Endothelial cell (in vitro differentiated cells): ENCODE results near the gene PLD4. TPM values are rescaled to one million over a fixed set of nuclear protein-coding genes. Genes with fewer than 3 reads are reported as not detected.

Experiments
- DNase-seq: peaks from one replicate; pipeline ENCODE4 v3.0.0; 2021; ENCODE audit warnings: low spot score
- H3K27ac Mint-ChIP-seq: one replicate; pipeline ENCODE4 v1.8.0; 2021; ENCODE audit warnings: mixed read lengths, inconsistent platforms; ENCODE audit not compliant: unreplicated experiment
- H3K27me3 Mint-ChIP-seq: one replicate; pipeline ENCODE4 v1.8.0; 2021; ENCODE audit warnings: mild to moderate bottlenecking, moderate library complexity, mixed read lengths, inconsistent platforms; ENCODE audit not compliant: unreplicated experiment
- H3K36me3 Mint-ChIP-seq: one replicate; pipeline ENCODE4 v1.8.0; 2021; ENCODE audit warnings: mild to moderate bottlenecking, low read depth, mixed read lengths, inconsistent platforms; ENCODE audit not compliant: unreplicated experiment
- H3K4me1 Mint-ChIP-seq: one replicate; pipeline ENCODE4 v1.8.0; 2021; ENCODE audit warnings: mild to moderate bottlenecking, mixed read lengths, inconsistent platforms; ENCODE audit not compliant: unreplicated experiment
- H3K4me3 Mint-ChIP-seq: one replicate; pipeline ENCODE4 v1.8.0; 2021; ENCODE audit warnings: mild to moderate bottlenecking, mixed read lengths, inconsistent platforms; ENCODE audit not compliant: unreplicated experiment
- H3K9me3 Mint-ChIP-seq: one replicate; pipeline ENCODE4 v1.8.0; 2021; ENCODE audit warnings: mixed read lengths, inconsistent platforms; ENCODE audit not compliant: unreplicated experiment
- total RNA-seq: library from RNA; stranded (reverse); fragmentation: NEBNext Ultra II Directional; extraction: Animal tissue kit (Norgen Biotek cat#: 25700); gene quantifications from one replicate; pipeline ENCODE4 v1.2.1, GENCODE V29; 2021; ENCODE audit not compliant: unreplicated experiment
- TF ChIP-seq, protein P1 (sequence below): fragments of 200-600 bp; sonication (generic); IDR thresholded peaks from one replicate; pipeline ENCODE4 v1.5.0; 2021; ENCODE audit warnings: antibody characterized with exemption; ENCODE audit not compliant: unreplicated experiment

Gene PLD4
- total RNA-seq, 1 donor from 2014 or later, result 1.3 TPM

DNA sequence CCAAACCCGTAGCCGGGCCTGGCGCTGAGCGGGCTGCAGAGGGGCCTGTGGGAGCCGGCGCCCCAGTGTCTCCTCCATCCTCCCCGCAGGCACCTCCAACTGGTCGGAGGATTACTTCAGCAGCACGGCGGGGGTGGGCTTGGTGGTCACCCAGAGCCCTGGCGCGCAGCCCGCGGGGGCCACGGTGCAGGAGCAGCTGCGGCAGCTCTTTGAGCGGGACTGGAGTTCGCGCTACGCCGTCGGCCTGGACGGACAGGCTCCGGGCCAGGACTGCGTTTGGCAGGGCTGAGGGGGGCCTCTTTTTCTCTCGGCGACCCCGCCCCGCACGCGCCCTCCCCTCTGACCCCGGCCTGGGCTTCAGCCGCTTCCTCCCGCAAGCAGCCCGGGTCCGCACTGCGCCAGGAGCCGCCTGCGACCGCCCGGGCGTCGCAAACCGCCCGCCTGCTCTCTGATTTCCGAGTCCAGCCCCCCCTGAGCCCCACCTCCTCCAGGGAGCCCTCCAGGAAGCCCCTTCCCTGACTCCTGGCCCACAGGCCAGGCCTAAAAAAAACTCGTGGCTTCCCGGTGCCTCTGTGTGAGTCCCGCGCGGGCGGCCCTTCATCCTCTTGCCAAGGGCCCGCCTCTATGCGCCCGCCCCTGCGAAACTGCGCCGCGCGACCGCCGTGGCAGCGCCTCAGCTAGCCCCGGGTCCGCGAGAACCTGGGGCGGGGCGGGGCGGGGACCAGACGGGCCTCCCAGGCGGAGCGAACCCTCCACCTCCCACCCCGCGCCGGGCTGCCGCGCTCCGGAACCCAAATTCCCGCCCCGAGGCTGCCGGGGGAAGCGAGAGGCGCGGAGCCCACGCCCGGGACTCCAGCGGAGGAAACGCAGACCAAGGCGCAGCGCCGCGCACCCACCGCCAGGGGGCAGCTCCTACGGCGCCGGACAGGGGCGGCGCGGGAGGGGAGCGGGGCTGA is 8.3 kb downstream of the PLD4 start:
- TF ChIP-seq, protein P1, sequence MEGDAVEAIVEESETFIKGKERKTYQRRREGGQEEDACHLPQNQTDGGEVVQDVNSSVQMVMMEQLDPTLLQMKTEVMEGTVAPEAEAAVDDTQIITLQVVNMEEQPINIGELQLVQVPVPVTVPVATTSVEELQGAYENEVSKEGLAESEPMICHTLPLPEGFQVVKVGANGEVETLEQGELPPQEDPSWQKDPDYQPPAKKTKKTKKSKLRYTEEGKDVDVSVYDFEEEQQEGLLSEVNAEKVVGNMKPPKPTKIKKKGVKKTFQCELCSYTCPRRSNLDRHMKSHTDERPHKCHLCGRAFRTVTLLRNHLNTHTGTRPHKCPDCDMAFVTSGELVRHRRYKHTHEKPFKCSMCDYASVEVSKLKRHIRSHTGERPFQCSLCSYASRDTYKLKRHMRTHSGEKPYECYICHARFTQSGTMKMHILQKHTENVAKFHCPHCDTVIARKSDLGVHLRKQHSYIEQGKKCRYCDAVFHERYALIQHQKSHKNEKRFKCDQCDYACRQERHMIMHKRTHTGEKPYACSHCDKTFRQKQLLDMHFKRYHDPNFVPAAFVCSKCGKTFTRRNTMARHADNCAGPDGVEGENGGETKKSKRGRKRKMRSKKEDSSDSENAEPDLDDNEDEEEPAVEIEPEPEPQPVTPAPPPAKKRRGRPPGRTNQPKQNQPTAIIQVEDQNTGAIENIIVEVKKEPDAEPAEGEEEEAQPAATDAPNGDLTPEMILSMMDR, result peak; percentile 79
- Mint-ChIP-seq H3K9me3 (no peaks in the 10 kb centered on the region), H3K27me3 (peaks cover 18% of the 10 kb centered on the region), H3K4me3 (no peak overlapping the region), H3K27ac (no peak overlapping the region), H3K4me1 (peaks cover 10% of the 10 kb centered on the region), H3K36me3 (peaks cover 4% of the 10 kb centered on the region)
- DNase-seq, result peak; percentile 91

DNA sequence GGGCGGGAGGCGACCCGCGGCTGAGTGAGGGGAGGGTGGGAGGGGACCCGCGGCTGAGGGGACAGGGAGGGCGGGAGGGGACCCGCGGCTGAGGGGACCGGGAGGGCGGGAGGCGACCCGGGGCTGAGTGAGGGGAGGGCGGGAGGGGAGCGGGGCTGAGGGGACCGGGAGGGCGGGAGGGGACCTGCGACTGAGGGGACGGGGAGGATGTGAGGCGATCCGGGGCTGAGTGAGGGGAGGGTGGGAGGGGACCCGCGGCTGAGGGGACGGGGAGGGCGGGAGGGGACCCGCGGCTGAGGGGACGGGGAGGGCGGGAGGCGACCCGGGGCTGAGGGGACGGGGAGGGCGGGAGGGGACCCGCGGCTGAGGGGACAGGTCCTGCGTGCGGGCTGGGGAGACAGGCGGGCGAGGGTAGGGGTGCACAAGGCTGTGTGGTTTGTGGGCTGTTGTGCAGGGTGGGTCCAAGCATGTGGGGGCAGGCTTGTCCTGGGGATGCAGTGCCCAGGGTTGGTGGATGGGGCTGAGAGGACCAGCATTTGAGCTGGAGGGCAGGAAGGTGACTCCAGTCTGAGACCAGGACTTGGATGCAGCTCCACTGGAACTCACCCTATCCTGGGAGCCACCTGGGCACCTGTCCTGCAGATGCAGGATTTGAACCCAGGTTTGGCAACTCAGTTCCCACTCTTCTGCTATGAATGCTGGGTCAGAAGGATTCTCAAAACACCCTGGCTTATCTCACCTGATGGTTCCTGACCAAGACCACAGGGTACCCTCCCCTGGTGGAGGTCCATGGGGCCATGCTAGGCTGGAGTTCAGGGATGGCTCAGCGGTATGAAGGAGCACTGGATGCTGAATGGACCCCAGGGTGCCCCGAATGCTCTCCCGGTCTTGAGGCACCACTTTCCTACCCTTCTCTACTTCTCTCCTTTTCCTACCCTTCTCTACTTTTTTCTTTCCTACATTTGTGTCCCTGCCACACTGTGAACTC is 9.4 kb downstream of the PLD4 start:
- Mint-ChIP-seq H3K27me3 (peaks cover 18% of the 10 kb centered on the region), H3K4me1 (peaks cover 10% of the 10 kb centered on the region), H3K36me3 (peaks cover 9% of the 10 kb centered on the region), H3K4me3 (peak overlapping the region; percentile 73), H3K27ac (no peak overlapping the region), H3K9me3 (no peaks in the 10 kb centered on the region)
- TF ChIP-seq, protein P1, result no peak
- DNase-seq, result no peak

DNA sequence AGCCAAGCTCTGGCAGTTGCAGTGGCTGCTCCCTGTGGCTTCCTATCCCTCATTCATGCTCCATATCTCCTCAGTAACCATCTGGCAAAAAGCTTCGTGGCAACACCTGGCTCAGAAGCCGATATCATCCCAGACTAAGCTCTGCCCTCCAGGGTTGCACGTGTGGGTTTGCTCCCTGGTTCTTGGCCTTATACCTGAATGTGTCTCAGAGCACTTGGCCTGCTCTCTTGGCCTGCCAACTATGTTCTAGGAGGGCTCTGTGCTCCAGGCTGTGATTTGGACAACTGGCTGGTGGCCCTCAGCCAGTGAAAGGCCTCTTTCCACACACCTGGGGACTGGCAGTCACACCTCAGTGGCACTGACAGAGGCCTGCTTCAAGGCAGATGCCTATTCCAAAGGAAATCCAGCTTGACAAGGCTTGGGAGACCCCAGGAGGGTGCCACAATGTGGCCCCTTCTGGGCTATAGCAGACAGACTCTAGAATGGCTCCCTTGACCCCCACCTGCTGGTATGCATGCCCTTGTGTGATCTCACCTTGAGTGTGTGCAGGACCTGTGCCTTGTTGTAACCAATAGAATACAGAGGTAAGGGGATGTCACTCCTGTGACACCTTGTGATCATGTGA is 10.5 kb downstream of the PLD4 start:
- peaks cover 10% of the 10 kb centered on the region for H3K4me1 Mint-ChIP-seq
- no peak overlapping the region for H3K27ac Mint-ChIP-seq
- no peak overlapping the region for H3K4me3 Mint-ChIP-seq
- DNase-seq, result no peak
- H3K36me3 Mint-ChIP-seq, result peaks cover 9% of the 10 kb centered on the region
- no peaks in the 10 kb centered on the region for H3K9me3 Mint-ChIP-seq
- peaks cover 17% of the 10 kb centered on the region for H3K27me3 Mint-ChIP-seq
- TF ChIP-seq, protein P1, result no peak

DNA sequence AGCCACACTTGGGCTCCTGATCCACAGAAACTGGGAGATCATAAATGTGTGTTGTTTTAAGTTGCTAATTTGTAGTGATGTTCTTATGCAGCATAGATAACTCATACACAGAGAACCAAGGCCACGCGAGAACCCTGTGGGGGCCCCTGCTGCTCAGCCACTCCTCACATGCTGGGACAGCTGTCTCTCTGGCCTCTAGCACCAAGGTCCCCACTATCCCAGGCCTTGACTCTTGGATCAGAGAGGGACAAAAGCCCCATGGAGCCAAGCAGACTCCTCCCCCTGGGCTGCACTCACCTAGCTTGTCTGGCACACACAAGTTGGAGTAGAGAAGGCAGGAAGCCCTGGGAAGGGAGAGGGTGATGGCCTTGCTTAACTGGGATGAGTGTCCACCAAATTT is 11.3 kb downstream of the PLD4 start:
- H3K4me1 Mint-ChIP-seq, result peaks cover 10% of the 10 kb centered on the region
- H3K36me3 Mint-ChIP-seq, result peaks cover 14% of the 10 kb centered on the region
- DNase-seq, result no peak
- peaks cover 21% of the 10 kb centered on the region for H3K27me3 Mint-ChIP-seq
- H3K9me3 Mint-ChIP-seq, result no peaks in the 10 kb centered on the region
- no peak overlapping the region for H3K27ac Mint-ChIP-seq
- no peak overlapping the region for H3K4me3 Mint-ChIP-seq
- TF ChIP-seq, protein P1, result no peak
